Keratinocyte (primary cell): Measurements from ENCODE around the gene MPP2. TPM values are rescaled to one million over a fixed set of nuclear protein-coding genes. Genes with fewer than 3 reads are reported as not detected.

ENCODE experiments used
- DNase-seq: peaks from one replicate; pipeline ENCODE4 v3.0.0-alpha.2; 2011; ENCODE audit warnings: low read depth, missing footprints, low spot score
- FAIRE-seq: peaks from 2 replicates; lab custom pipeline; 2011; peaks lifted over from hg19 to GRCh38; lab: Jason Lieb, UNC
- H2AFZ ChIP-seq: 2 replicates; pipeline ENCODE4 v1.6.0; 2012; ENCODE audit warnings: low read length, control low read depth, inconsistent platforms; ENCODE audit not compliant: control insufficient read depth
- H3K27ac ChIP-seq: 2 replicates; pipeline ENCODE4 v1.5.1; 2011; ENCODE audit warnings: low read length; ENCODE audit not compliant: control insufficient read depth, insufficient read depth
- H3K27me3 ChIP-seq: 3 replicates; pipeline ENCODE4 v1.6.0; 2011; ENCODE audit warnings: low read length; ENCODE audit not compliant: control insufficient read depth, insufficient read depth; ENCODE audit errors: extremely low read depth
- H3K36me3 ChIP-seq, 2 experiments: 2 replicates in 1 of 2; 3 replicates in 1 of 2; pipeline ENCODE4 v1.5.1; 2011; ENCODE audit warnings: low read length in 2 of 2, mild to moderate bottlenecking in 1 of 2; ENCODE audit not compliant: control insufficient read depth in 2 of 2, insufficient read depth in 2 of 2; ENCODE audit errors: extremely low read depth in 1 of 2
- H3K4me1 ChIP-seq: 3 replicates; pipeline ENCODE4 v1.5.1; 2011; ENCODE audit warnings: low read length; ENCODE audit not compliant: control insufficient read depth, insufficient read depth; ENCODE audit errors: extremely low read depth
- H3K4me2 ChIP-seq: 3 replicates; pipeline ENCODE4 v1.6.0; 2011; ENCODE audit warnings: low read depth, low read length; ENCODE audit not compliant: control insufficient read depth, insufficient read depth; ENCODE audit errors: extremely low read depth
- H3K4me3 ChIP-seq, 3 experiments: fragments of 200-600 bp in 1 of 3; sonication (generic) in 1 of 3; 2 replicates in 2 of 3; 3 replicates in 1 of 3; pipeline ENCODE4 v1.5.1; 2011 to 2016; ENCODE audit warnings: low read length in 3 of 3, mild to moderate bottlenecking in 3 of 3, control low read depth in 2 of 3, inconsistent platforms in 1 of 3, low read depth in 1 of 3, mixed read lengths in 1 of 3, mixed run types in 1 of 3, moderate library complexity in 1 of 3; ENCODE audit not compliant: control insufficient read depth in 2 of 3, insufficient read depth in 2 of 3; ENCODE audit errors: extremely low read depth in 1 of 3
- H3K79me2 ChIP-seq: 2 replicates; pipeline ENCODE4 v1.6.0; 2012; ENCODE audit warnings: low read length; ENCODE audit not compliant: control insufficient read depth, insufficient read depth
- H3K9ac ChIP-seq: 3 replicates; pipeline ENCODE4 v1.6.0; 2011; ENCODE audit warnings: low read length; ENCODE audit not compliant: control insufficient read depth, insufficient read depth; ENCODE audit errors: extremely low read depth
- H3K9me1 ChIP-seq: 3 replicates; pipeline ENCODE4 v1.6.0; 2011; ENCODE audit warnings: low read length; ENCODE audit not compliant: control insufficient read depth, insufficient read depth; ENCODE audit errors: extremely low read depth
- H3K9me3 ChIP-seq: 2 replicates; pipeline ENCODE4 v1.5.1; 2012; ENCODE audit warnings: low read depth, low read length; ENCODE audit not compliant: control insufficient read depth
- H4K20me1 ChIP-seq: 3 replicates; pipeline ENCODE4 v1.6.0; 2011; ENCODE audit warnings: low read length; ENCODE audit not compliant: control insufficient read depth, insufficient read depth; ENCODE audit errors: extremely low read depth
- EZH2 ChIP-seq: IDR thresholded peaks from one replicate; pipeline ENCODE4 v1.6.1; 2012; ENCODE audit warnings: inconsistent platforms, mild to moderate bottlenecking, low read length, moderate library complexity
- dilution Hi-C: fragments of 300-500 bp; cut with MboI; formaldehyde crosslinking; loops from one replicate; pipeline ENCODE4 v1.7.0; 2020; ENCODE audit warnings: low sequenced_read_pairs; ENCODE audit not compliant: extremely low pct_ligation_motif_present
- polyA plus RNA-seq, 5 experiments: library from polyadenylated mRNA; depleted of rRNA in 3 of 5; stranded (reverse) in 3 of 5; stranded (forward) in 1 of 5; unstranded in 1 of 5; fragments of >200 nt; gene quantifications; 1 replicate in 1 of 5; 2 replicates in 3 of 5; 3 replicates in 1 of 5; pipeline versions ENCODE4 v1.2.1 to v1.2.3, GENCODE V29; 2011 to 2012; ENCODE audit warnings: missing spikeins in 2 of 5, low read depth in 1 of 5, low replicate concordance in 1 of 5
- TF ChIP-seq, protein P1 (sequence below), 3 experiments: IDR thresholded peaks in 1 of 3; conservative IDR thresholded peaks in 1 of 3; optimal IDR thresholded peaks in 1 of 3; 2 replicates in 2 of 3; 3 replicates in 1 of 3; pipeline versions ENCODE3 to v1.5.1; 2011; ENCODE audit warnings: low read length in 3 of 3, mild to moderate bottlenecking in 3 of 3, moderate library complexity in 2 of 3, control low read depth in 1 of 3, inconsistent platforms in 1 of 3; ENCODE audit not compliant: insufficient read depth in 2 of 3; ENCODE audit errors: extremely low read depth in 1 of 3

The MPP2 gene
- polyA plus RNA-seq, 1 donor (not counting 4 experiments of a cell fraction or from before 2014, with no cell fraction given) = 0.12 TPM

DNA sequence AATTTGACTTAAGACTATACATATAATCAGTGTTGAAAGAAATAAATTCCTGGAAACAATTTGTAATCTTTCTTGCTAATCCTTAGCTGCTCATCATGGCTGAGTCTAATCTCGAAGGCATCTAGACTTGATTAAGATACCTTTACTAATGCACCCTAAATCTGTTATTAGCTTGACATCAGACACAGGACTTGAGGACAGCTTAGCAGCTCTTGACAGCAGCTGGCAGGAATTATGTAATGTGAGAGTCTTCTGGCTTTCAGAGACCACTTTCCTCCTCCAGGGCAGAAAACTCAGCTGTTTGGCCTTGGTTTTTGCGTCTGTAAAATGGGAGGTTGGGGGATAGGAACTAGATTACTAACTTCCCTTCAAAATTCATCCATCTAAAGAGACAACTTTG lies 7.1 kb upstream of the MPP2 start:
- Histone ChIP-seq H3K9ac (no peak overlapping the region), H3K27me3 (peaks cover 28% of the 10 kb centered on the region), H2AFZ (no peak overlapping the region), H4K20me1 (no peaks in the 10 kb centered on the region), H3K27ac (no peak overlapping the region), H3K36me3 (no peaks in the 10 kb centered on the region), H3K4me2 (no peak overlapping the region), H3K4me3 (no peak overlapping the region), H3K9me1 (no peaks in the 10 kb centered on the region), H3K4me1 (no peaks in the 10 kb centered on the region), H3K79me2 (no peaks in the 10 kb centered on the region), H3K9me3 (no peaks in the 10 kb centered on the region)
- TF ChIP-seq EZH2 = no peak
- TF ChIP-seq, protein P1, sequence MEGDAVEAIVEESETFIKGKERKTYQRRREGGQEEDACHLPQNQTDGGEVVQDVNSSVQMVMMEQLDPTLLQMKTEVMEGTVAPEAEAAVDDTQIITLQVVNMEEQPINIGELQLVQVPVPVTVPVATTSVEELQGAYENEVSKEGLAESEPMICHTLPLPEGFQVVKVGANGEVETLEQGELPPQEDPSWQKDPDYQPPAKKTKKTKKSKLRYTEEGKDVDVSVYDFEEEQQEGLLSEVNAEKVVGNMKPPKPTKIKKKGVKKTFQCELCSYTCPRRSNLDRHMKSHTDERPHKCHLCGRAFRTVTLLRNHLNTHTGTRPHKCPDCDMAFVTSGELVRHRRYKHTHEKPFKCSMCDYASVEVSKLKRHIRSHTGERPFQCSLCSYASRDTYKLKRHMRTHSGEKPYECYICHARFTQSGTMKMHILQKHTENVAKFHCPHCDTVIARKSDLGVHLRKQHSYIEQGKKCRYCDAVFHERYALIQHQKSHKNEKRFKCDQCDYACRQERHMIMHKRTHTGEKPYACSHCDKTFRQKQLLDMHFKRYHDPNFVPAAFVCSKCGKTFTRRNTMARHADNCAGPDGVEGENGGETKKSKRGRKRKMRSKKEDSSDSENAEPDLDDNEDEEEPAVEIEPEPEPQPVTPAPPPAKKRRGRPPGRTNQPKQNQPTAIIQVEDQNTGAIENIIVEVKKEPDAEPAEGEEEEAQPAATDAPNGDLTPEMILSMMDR (optimal IDR thresholded peaks at IDR 0.05 in 1 of 3, IDR thresholded peaks at IDR 0.05 in 1 of 3, conservative IDR thresholded peaks at IDR 0.05 in 1 of 3; ENCODE audit: extremely low read depth in 1 of 3, insufficient read depth in 2 of 3, low read length in 3 of 3) = no peak
- DNase-seq (no peak), FAIRE-seq (no peak)
- dilution Hi-C loops = no loop called here

DNA sequence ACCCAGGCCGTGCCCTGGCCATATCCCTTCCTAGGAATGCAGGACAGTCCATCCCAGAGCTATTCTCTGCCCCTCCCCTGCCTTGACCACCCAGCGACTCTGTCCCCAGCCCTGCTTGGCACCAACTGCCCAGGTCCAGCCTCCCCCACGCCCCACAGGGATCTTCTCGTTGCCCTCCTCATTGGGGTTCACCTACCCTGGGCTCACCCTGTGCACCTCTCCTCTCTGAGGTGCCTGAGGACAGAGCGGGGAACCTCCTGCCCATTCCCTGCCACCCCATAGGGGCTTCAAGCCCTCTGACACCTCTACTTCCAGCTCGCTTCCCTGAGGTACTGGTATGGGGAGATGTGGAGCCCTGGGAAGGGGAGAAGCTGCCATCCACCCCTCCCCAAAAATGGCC lies 6.2 kb upstream of the MPP2 start:
- dilution Hi-C loops = no loop called here
- Histone ChIP-seq H3K9me3 (no peaks in the 10 kb centered on the region), H3K9ac (no peak overlapping the region), H3K4me2 (no peak overlapping the region), H2AFZ (no peak overlapping the region), H3K36me3 (no peaks in the 10 kb centered on the region), H3K4me3 (no peak overlapping the region), H3K27ac (no peak overlapping the region), H4K20me1 (no peaks in the 10 kb centered on the region), H3K79me2 (no peaks in the 10 kb centered on the region), H3K9me1 (no peaks in the 10 kb centered on the region), H3K27me3 (peaks cover 36% of the 10 kb centered on the region), H3K4me1 (no peaks in the 10 kb centered on the region)
- no peak for DNase-seq
- no peak for TF ChIP-seq EZH2
- TF ChIP-seq, protein P1 (optimal IDR thresholded peaks at IDR 0.05 in 1 of 3, IDR thresholded peaks at IDR 0.05 in 1 of 3, conservative IDR thresholded peaks at IDR 0.05 in 1 of 3; ENCODE audit: extremely low read depth in 1 of 3, insufficient read depth in 2 of 3, low read length in 3 of 3) = no peak
- no peak for FAIRE-seq
